Skeletal muscle satellite cell (primary cell): ENCODE data around the gene NTN4.
A peak's percentile ranks its signal among the peaks of the same experiment; 100 is the strongest.
"Not testable (repeated sequence)": the region's sequence is repeated elsewhere in the genome, so short reads cannot be mapped to it uniquely, and the experiment has no call there.

Source experiments
- H3K27me3 ChIP-seq: 2 replicates; pipeline ENCODE4 v1.7.0; 2013; ENCODE audit warnings: low read length; ENCODE audit not compliant: control insufficient read depth, insufficient read depth
- H3K36me3 ChIP-seq: 2 replicates; pipeline ENCODE4 v1.7.0; 2013; ENCODE audit warnings: mild to moderate bottlenecking, control low read depth, low read length; ENCODE audit not compliant: insufficient read depth
- H3K4me1 ChIP-seq: 2 replicates; pipeline ENCODE4 v1.7.0; 2013; ENCODE audit warnings: low read length; ENCODE audit not compliant: control insufficient read depth, insufficient read depth
- H3K4me2 ChIP-seq: 2 replicates; pipeline ENCODE4 v1.7.0; 2013; ENCODE audit warnings: mild to moderate bottlenecking, low read length
- H3K4me3 ChIP-seq: 2 replicates; pipeline ENCODE4 v1.7.0; 2013; ENCODE audit warnings: low read length
- H3K9ac ChIP-seq: 2 replicates; pipeline ENCODE4 v1.7.0; 2013; ENCODE audit warnings: mild to moderate bottlenecking, low read depth, low read length, moderate library complexity
- H3K9me3 ChIP-seq: replicated peaks from 2 replicates; pipeline ENCODE4 v1.7.0; 2013; ENCODE audit warnings: mild to moderate bottlenecking, control low read depth, low read length

Gene NTN4

GRCh38 chr12:95740751-95741150, 49.8 kb downstream of the NTN4 start:
- Histone ChIP-seq H3K4me2 (no peak overlapping the region), H3K4me1 (no peaks in the 10 kb centered on the region), H3K27me3 (no peaks in the 10 kb centered on the region), H3K36me3 (peaks cover 27% of the 10 kb centered on the region), H3K9ac (no peak overlapping the region), H3K9me3 (no peaks in the 10 kb centered on the region), H3K4me3 (no peak overlapping the region)

DNA sequence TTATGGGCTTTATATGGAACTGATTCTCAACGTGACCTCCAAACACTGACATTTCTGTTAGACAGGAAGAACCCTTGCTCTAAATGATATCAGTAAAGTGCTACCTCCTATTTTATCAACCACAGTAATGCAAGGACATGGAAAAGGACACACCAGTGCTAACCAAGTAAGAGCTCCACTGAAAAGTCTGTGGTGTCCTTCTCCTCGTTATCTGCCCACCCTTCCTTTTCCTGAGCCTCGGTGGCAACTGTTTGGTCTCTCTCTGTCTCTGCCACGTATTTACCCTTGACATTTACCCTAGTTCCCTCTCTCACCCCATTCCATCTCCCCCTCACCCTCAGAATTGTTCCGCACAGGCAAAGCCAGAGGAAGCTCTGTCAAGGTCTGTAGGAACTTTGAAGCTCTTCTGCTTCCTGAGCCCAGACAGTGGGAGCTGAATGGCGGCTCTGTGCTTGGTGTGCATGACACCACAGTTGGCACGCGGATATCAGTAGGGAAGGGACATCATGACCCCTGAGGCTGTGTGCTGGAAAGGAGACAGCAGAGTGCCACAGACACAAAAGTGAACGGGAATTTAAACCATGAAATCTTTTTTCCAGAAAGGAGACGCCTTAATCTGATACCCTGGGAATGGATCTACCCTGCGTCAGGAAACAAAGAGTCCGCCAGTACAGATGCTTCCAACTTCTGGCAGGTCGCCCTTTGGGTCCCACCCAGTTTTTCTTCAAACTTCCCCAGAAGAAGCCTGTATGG, 50.8 kb downstream of the NTN4 start:
- Histone ChIP-seq H3K9me3 (no peaks in the 10 kb centered on the region), H3K4me2 (no peak overlapping the region), H3K4me3 (no peak overlapping the region), H3K4me1 (no peaks in the 10 kb centered on the region), H3K27me3 (no peaks in the 10 kb centered on the region), H3K36me3 (peaks cover 30% of the 10 kb centered on the region), H3K9ac (no peak overlapping the region)

DNA sequence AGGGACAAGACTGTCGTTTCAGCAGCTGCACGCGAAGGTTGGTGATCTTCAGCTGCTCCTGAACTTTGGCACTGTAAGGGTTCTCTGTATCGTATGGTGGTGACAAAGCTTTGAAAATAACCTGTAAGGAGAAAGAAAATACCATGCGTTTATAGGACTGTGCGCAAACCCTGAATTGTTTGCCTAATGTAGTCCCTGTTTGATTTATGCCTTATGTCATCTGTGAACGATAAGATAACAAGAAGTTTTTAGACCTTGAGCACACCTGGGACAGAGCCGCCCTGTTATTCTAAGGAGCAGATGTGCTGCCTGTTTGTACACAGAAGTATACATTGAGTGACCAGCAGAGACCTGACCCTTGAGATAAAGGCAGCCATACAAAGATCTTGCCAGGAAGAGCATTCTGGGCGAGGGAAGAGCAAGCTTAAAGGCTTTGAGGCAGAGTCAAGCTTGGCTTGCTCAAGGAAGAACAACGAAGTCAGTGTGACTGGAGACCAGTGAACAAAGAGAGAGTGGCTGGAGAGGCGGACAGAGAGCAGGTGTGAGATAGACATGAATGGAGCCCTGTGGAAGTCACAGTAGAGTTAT, 52.4 kb downstream of the NTN4 start:
- peaks cover 14% of the 10 kb centered on the region for H3K4me1 ChIP-seq
- no peak overlapping the region for H3K4me3 ChIP-seq

GRCh38 chr12:95736631-95737030, 53.9 kb downstream of the NTN4 start:
- no peaks in the 10 kb centered on the region for H3K9me3 ChIP-seq
- no peak overlapping the region for H3K4me3 ChIP-seq
- H3K4me2 ChIP-seq: no peak overlapping the region
- H3K9ac ChIP-seq: no peak overlapping the region
- peaks cover 33% of the 10 kb centered on the region for H3K36me3 ChIP-seq
- H3K4me1 ChIP-seq: peaks cover 22% of the 10 kb centered on the region
- no peaks in the 10 kb centered on the region for H3K27me3 ChIP-seq

More for the DNA sequence above, 52.4 kb downstream of the NTN4 start:
- Histone ChIP-seq H3K27me3 (no peaks in the 10 kb centered on the region), H3K9ac (no peak overlapping the region), H3K36me3 (peaks cover 33% of the 10 kb centered on the region), H3K4me2 (no peak overlapping the region), H3K9me3 (no peaks in the 10 kb centered on the region)

- Histone ChIP-seq H3K36me3 (peaks cover 33% of the 10 kb centered on the region), H3K4me1 (peaks cover 22% of the 10 kb centered on the region)
- H3K4me2 ChIP-seq, H3K4me3 ChIP-seq, H3K9me3 ChIP-seq, H3K27me3 ChIP-seq, H3K9ac ChIP-seq: not testable (repeated sequence)
These were observed 54.8 kb downstream of the NTN4 start for GRCh38 chr12:95735728-95736127.

DNA sequence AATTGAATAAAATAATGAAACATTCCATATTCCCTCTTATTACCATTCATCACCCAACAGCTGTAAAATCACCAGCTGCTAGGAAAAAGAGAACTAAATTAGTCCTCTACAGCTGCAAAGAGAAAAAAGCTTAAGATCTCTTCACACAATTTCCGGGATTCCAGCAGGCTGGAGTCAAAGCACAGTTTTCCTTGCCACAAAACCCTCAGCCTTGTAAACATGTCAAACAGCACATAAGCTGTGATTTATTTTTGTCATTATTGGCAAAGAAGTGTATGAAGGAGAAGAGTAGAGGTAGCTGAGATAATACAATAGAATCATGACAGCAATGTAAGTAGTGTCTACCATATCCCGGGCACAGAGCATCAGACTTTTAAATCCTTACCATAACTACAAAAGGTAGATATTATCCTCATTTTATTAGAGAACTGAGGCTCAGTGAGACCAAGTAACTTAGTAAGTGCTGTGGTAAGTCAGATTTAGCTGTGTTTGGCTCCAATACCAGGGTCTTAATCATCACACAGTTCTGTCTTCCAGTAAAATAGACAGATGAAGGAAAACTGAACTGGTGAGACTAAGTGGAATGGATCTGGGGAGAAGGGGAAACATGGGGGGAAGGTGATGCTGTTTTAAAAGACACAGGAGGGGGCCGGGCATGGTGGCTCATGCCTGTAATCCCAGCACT, 57.3 kb downstream of the NTN4 start:
- Histone ChIP-seq H3K27me3 (no peaks in the 10 kb centered on the region), H3K9ac (peak overlapping the region; percentile 32), H3K4me2 (peak overlapping the region; percentile 44)

GRCh38 chr12:95731519-95731958, 59.0 kb downstream of the NTN4 start:
- no peaks in the 10 kb centered on the region for H3K27me3 ChIP-seq
- peaks cover 15% of the 10 kb centered on the region for H3K36me3 ChIP-seq
- H3K9ac ChIP-seq: no peak overlapping the region
- H3K9me3 ChIP-seq: no peaks in the 10 kb centered on the region
- H3K4me2 ChIP-seq: no peak overlapping the region
- peaks cover 22% of the 10 kb centered on the region for H3K4me1 ChIP-seq
- H3K4me3 ChIP-seq: no peak overlapping the region

More for the DNA sequence above, 57.3 kb downstream of the NTN4 start:
- no peaks in the 10 kb centered on the region for H3K9me3 ChIP-seq
- peaks cover 22% of the 10 kb centered on the region for H3K4me1 ChIP-seq
- peaks cover 29% of the 10 kb centered on the region for H3K36me3 ChIP-seq
- no peak overlapping the region for H3K4me3 ChIP-seq

DNA sequence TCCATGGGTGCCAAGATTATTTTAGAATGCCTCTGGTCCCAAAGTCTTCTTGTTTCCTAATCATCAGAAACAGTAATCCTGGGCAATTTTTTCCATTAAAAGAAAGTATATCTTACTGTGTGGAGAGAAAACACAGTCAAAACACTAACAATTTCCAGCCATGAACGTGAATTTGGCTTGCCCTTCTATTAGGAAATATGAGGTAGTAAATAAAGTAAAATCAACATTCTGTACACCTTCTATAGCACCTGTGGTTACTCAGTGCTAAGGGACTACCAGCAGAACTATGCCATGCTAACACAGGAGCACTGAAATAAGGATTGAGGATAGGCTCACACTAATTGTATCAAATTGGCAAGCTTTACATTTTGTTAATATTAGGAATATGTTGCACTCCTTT, 60.1 kb downstream of the NTN4 start:
- Histone ChIP-seq H3K9me3 (no peaks in the 10 kb centered on the region), H3K36me3 (peaks cover 15% of the 10 kb centered on the region), H3K27me3 (no peaks in the 10 kb centered on the region), H3K4me2 (no peak overlapping the region), H3K4me1 (peaks cover 22% of the 10 kb centered on the region), H3K4me3 (no peak overlapping the region), H3K9ac (no peak overlapping the region)

- Histone ChIP-seq H3K36me3 (peaks cover 3% of the 10 kb centered on the region), H3K4me3 (no peak overlapping the region), H3K4me1 (no peaks in the 10 kb centered on the region), H3K9ac (no peak overlapping the region), H3K4me2 (no peak overlapping the region), H3K9me3 (no peaks in the 10 kb centered on the region), H3K27me3 (no peaks in the 10 kb centered on the region)
These were observed 63.7 kb downstream of the NTN4 start for GRCh38 chr12:95726903-95727302.

GRCh38 chr12:95724767-95725166, 65.8 kb downstream of the NTN4 start:
- Histone ChIP-seq H3K27me3 (no peaks in the 10 kb centered on the region), H3K9me3 (no peaks in the 10 kb centered on the region), H3K4me1 (no peaks in the 10 kb centered on the region), H3K4me3 (no peak overlapping the region), H3K4me2 (no peak overlapping the region), H3K36me3 (peaks cover 6% of the 10 kb centered on the region), H3K9ac (no peak overlapping the region)

DNA sequence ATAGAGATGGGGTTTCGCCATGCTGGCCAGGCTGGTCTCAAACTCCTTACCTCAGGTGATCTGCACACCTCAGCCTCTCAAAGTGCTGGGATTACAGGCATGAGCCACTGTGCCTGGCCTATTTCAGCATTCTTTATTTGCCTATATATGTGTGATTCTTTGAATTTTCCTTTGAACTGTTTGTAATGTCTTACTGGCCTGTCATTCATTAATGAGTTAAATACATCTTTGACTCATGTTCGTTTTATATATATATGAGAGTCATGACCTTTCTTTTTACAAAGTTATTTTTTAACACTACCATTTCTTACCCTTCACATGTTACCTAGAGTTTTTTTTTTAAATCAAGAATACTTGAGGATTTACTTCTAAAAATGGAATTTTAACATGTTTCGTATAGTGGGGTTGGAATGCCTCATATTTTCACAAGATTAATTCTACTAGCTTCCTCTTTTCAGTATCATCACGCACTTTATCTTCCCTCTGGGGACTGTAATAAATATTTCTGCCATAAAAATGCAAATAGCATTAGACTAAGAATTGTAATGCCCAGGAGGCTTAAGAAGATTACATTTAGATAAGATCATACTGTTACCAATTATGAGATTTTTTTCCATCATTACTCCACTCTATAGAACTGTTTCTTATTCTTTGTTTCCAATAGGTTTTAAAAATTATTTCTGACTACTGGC, 66.7 kb downstream of the NTN4 start:
- Histone ChIP-seq H3K4me3 (no peak overlapping the region), H3K4me1 (no peaks in the 10 kb centered on the region), H3K4me2 (no peak overlapping the region), H3K9me3 (no peaks in the 10 kb centered on the region), H3K27me3 (no peaks in the 10 kb centered on the region), H3K36me3 (peaks cover 6% of the 10 kb centered on the region), H3K9ac (no peak overlapping the region)
